Brain pericyte (primary cell): ENCODE results near the gene LRRC7.

Source experiments
- DNase-seq: peaks from one replicate; pipeline ENCODE4 v3.0.0-alpha.2; 2012; ENCODE audit warnings: low read depth, low spot score

Gene LRRC7

GRCh38 chr1:70169018-70169839 lies 601.5 kb downstream of the LRRC7 start:
- DNase-seq, result no peak

GRCh38 chr1:70171512-70171911 lies 603.8 kb downstream of the LRRC7 start:
- DNase-seq, result no peak
